Liver (tissue), 9 donors: ENCODE measurements around the gene LAG3. TPM values are rescaled to one million over a fixed set of nuclear protein-coding genes. Genes with fewer than 3 reads are reported as not detected.

Experiments used
- DNase-seq: peaks from one replicate; pipeline ENCODE4 v3.0.0-alpha.2; 2017; ENCODE audit warnings: low spot score
- H3K27ac ChIP-seq, 2 donors: one replicate each; pipeline ENCODE4 v1.7.0; 2013; ENCODE audit warnings: inconsistent platforms in 2 of 2, low read length in 2 of 2, control low read depth in 1 of 2, low read depth in 1 of 2, mild to moderate bottlenecking in 1 of 2
- H3K27me3 ChIP-seq, 4 donors: one replicate each; pipeline versions ENCODE4 v1.6.1 to v1.7.0; 2013; ENCODE audit warnings: low read length in 3 of 4, inconsistent platforms in 1 of 4, mild to moderate bottlenecking in 1 of 4, moderate library complexity in 1 of 4; ENCODE audit not compliant: control insufficient read depth in 4 of 4, insufficient read depth in 4 of 4
- H3K36me3 ChIP-seq, 4 donors: one replicate each; pipeline versions ENCODE4 v1.6.1 to v1.7.0; 2013; ENCODE audit warnings: low read length in 3 of 4, mild to moderate bottlenecking in 3 of 4, low read depth in 1 of 4, moderate library complexity in 1 of 4; ENCODE audit not compliant: control insufficient read depth in 4 of 4, insufficient read depth in 3 of 4
- H3K4me1 ChIP-seq, 4 donors: one replicate each; pipeline versions ENCODE4 v1.6.1 to v1.7.0; 2013; ENCODE audit warnings: low read length in 3 of 4, mild to moderate bottlenecking in 3 of 4, moderate library complexity in 1 of 4; ENCODE audit not compliant: control insufficient read depth in 4 of 4, insufficient read depth in 4 of 4
- H3K4me3 ChIP-seq, 3 donors: one replicate each; pipeline versions ENCODE4 v1.6.1 to v1.7.0; 2013; ENCODE audit warnings: low read length in 3 of 3, control low read depth in 1 of 3, low read depth in 1 of 3, mild to moderate bottlenecking in 1 of 3
- H3K9ac ChIP-seq, 2 donors: one replicate each; pipeline ENCODE4 v1.7.0; 2013; ENCODE audit warnings: low read length in 2 of 2, mild to moderate bottlenecking in 2 of 2, moderate library complexity in 2 of 2, control low read depth in 1 of 2, low read depth in 1 of 2
- H3K9me3 ChIP-seq, 4 donors: one replicate each; pipeline versions ENCODE4 v1.6.1 to v1.7.0; 2013; ENCODE audit warnings: low read length in 3 of 4; ENCODE audit not compliant: control insufficient read depth in 4 of 4
- ATF3 ChIP-seq: IDR thresholded peaks from 2 replicates; pipeline ENCODE4 v1.6.1; 2016; ENCODE audit warnings: antibody characterized with exemption
- CTCF ChIP-seq: fragments of 150-350 bp; IDR thresholded peaks from 2 replicates; pipeline ENCODE4 v1.5.1; 2017; ENCODE audit warnings: improper control_type of control experiment, low read depth, low read length; ENCODE audit not compliant: missing input control
- EGR1 ChIP-seq, 2 donors: IDR thresholded peaks; 2 replicates each; pipeline ENCODE4 v1.6.1; 2016 to 2018; ENCODE audit warnings: antibody characterized with exemption in 2 of 2, low read depth in 2 of 2
- FOXA1 ChIP-seq: IDR thresholded peaks from 2 replicates; pipeline ENCODE4 v1.6.1; 2016; ENCODE audit warnings: antibody characterized with exemption
- FOXA2 ChIP-seq: IDR thresholded peaks from 2 replicates; pipeline ENCODE4 v1.6.1; 2016; ENCODE audit warnings: antibody characterized with exemption
- GABPA ChIP-seq, 2 donors: IDR thresholded peaks in 1 of 2; conservative IDR thresholded peaks in 1 of 2; 2 replicates each; pipeline ENCODE4 v1.6.1; 2016; ENCODE audit warnings: antibody characterized with exemption in 2 of 2, mild to moderate bottlenecking in 1 of 2, moderate library complexity in 1 of 2
- HNF4A ChIP-seq, 2 donors: conservative IDR thresholded peaks; 2 replicates each; pipeline ENCODE4 v1.6.1; 2016; ENCODE audit warnings: antibody characterized with exemption in 2 of 2, mild to moderate bottlenecking in 2 of 2
- JUND ChIP-seq, 2 donors: IDR thresholded peaks; 2 replicates each; pipeline ENCODE4 v1.6.1; 2016; ENCODE audit warnings: antibody characterized with exemption in 2 of 2
- NR2F2 ChIP-seq: IDR thresholded peaks from 2 replicates; pipeline ENCODE4 v1.6.1; 2016; ENCODE audit warnings: antibody characterized with exemption
- RAD21 ChIP-seq, 2 donors: IDR thresholded peaks; 2 replicates each; pipeline ENCODE4 v1.6.1; 2016; ENCODE audit warnings: antibody characterized with exemption in 2 of 2, mild to moderate bottlenecking in 2 of 2
- RXRA ChIP-seq, 2 donors: IDR thresholded peaks; 2 replicates each; pipeline ENCODE4 v1.6.1; 2017 to 2018; ENCODE audit warnings: antibody characterized with exemption in 2 of 2, mild to moderate bottlenecking in 1 of 2
- SP1 ChIP-seq: IDR thresholded peaks from 2 replicates; pipeline ENCODE4 v1.6.1; 2018; ENCODE audit warnings: antibody characterized with exemption, mild to moderate bottlenecking
- TAF1 ChIP-seq: conservative IDR thresholded peaks from 2 replicates; pipeline ENCODE4 v1.6.1; 2016; ENCODE audit warnings: antibody characterized with exemption, mild to moderate bottlenecking
- ZBTB33 ChIP-seq: IDR thresholded peaks from 2 replicates; pipeline ENCODE4 v1.6.1; 2016; ENCODE audit warnings: antibody characterized with exemption
- WGBS: extraction: QIAGEN DNeasy Blood & Tissue Kit; methylation state at CpG from one replicate; pipeline ENCODE4 v1.1.7; 2013; 5-methylcytosine and 5-hydroxymethylcytosine counted together
- polyA plus RNA-seq, 2 donors: library from polyadenylated mRNA; stranded (reverse) in 1 of 2; unstranded in 1 of 2; fragments of 200-250 nt in 1 of 2; fragments of >200 nt in 1 of 2; fragmentation: Nextera tagmentation in 1 of 2; extraction: Ambion mirVana in 1 of 2; gene quantifications; one replicate each; pipeline versions ENCODE4 v1.2.1 to v1.2.3, GENCODE V29; 2013 to 2015
- total RNA-seq, 2 donors: library from RNA; depleted of rRNA; stranded (reverse); fragments of >200 nt; gene quantifications; one replicate each; pipeline ENCODE4 v1.2.3, GENCODE V29; 2014
- TF ChIP-seq, protein P1 (sequence below): IDR thresholded peaks from 2 replicates; pipeline ENCODE4 v1.6.1; 2016; ENCODE audit warnings: antibody characterized with exemption, mild to moderate bottlenecking
- donor health status: healthy.
- donor health status: healthy.
- donor health status: healthy.
- donor health status: healthy.
- donor health status: healthy.

Gene LAG3
- total and polyA plus RNA-seq, 4 donors = 0.14 to 1.2 (median 0.47) TPM

DNA sequence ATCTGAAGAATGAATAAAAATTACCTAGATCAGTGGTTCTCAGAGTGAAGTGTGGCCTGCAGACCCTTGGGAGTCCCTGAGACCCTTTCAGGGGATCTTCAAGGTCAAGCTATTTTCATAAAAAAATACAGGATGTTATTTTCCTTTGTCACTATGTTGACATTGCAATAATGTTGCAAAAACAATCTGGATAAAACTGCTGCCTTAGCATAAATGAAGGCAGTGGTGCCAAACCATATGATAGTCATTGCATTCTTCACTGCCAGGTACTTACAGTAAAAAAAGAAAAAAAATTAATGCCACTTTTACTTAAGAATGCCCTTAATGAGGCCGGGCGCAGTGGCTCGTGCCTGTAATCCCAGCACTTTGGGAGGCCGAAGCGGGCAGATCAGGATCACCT lies 15.0 kb downstream of the LAG3 start:
- H3K4me1 ChIP-seq = peaks cover 0 to 3% (median 0%) of the 10 kb centered on the region in 4 donors
- H3K27me3 ChIP-seq = no peaks in the 10 kb centered on the region
- no peak overlapping the region for H3K27ac ChIP-seq
- no peak overlapping the region for H3K9ac ChIP-seq
- TF ChIP-seq EGR1 (IDR thresholded peaks at IDR 0.05; ENCODE audit: low read depth in 2 of 2) (no peak), NR2F2 (no peak), SP1 (no peak), ZBTB33 (no peak), TAF1 (no peak), FOXA2 (no peak), GABPA (IDR thresholded peaks at IDR 0.05 in 1 of 2, conservative IDR thresholded peaks at IDR 0.05 in 1 of 2) (no peak), RXRA (IDR thresholded peaks at IDR 0.05) (no peak), HNF4A (conservative IDR thresholded peaks at IDR 0.05) (no peak), CTCF (no peak), FOXA1 (no peak), ATF3 (no peak), RAD21 (IDR thresholded peaks at IDR 0.05) (no peak), JUND (IDR thresholded peaks at IDR 0.05) (no peak)
- TF ChIP-seq, protein P1, sequence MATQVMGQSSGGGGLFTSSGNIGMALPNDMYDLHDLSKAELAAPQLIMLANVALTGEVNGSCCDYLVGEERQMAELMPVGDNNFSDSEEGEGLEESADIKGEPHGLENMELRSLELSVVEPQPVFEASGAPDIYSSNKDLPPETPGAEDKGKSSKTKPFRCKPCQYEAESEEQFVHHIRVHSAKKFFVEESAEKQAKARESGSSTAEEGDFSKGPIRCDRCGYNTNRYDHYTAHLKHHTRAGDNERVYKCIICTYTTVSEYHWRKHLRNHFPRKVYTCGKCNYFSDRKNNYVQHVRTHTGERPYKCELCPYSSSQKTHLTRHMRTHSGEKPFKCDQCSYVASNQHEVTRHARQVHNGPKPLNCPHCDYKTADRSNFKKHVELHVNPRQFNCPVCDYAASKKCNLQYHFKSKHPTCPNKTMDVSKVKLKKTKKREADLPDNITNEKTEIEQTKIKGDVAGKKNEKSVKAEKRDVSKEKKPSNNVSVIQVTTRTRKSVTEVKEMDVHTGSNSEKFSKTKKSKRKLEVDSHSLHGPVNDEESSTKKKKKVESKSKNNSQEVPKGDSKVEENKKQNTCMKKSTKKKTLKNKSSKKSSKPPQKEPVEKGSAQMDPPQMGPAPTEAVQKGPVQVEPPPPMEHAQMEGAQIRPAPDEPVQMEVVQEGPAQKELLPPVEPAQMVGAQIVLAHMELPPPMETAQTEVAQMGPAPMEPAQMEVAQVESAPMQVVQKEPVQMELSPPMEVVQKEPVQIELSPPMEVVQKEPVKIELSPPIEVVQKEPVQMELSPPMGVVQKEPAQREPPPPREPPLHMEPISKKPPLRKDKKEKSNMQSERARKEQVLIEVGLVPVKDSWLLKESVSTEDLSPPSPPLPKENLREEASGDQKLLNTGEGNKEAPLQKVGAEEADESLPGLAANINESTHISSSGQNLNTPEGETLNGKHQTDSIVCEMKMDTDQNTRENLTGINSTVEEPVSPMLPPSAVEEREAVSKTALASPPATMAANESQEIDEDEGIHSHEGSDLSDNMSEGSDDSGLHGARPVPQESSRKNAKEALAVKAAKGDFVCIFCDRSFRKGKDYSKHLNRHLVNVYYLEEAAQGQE = no peak
- no peak overlapping the region for H3K4me3 ChIP-seq
- no peak for DNase-seq
- WGBS = 96% methylated on average over 5 of the region's 5 CpGs
- no peaks in the 10 kb centered on the region for H3K9me3 ChIP-seq
- no peaks in the 10 kb centered on the region for H3K36me3 ChIP-seq
